Naive B cell (primary cell): ENCODE measurements around the gene TRIM17. TPM values are rescaled to one million over a fixed set of nuclear protein-coding genes. Genes with fewer than 3 reads are reported as not detected.
"Not testable (repeated sequence)": the region's sequence is repeated elsewhere in the genome, so short reads cannot be mapped to it uniquely, and the experiment has no call there.

Source experiments
- ATAC-seq, 2 donors: fragments of 150-1000 bp; cut with Tn5 transposase; 2 replicates each; pipeline ENCODE4 v1.10.0; 2021; ENCODE audit warnings: low read depth in 2 of 2, mild to moderate bottlenecking in 2 of 2, moderate library complexity in 2 of 2
- DNase-seq: peaks from one replicate; pipeline ENCODE4 v3.0.0; 2022
- H3K27ac Mint-ChIP-seq, 6 donors: one replicate each; pipeline ENCODE4 v1.8.0; 2020 to 2022; ENCODE audit warnings: mild to moderate bottlenecking in 6 of 6, mixed read lengths in 6 of 6, moderate library complexity in 5 of 6, inconsistent platforms in 2 of 6
- H3K27me3 Mint-ChIP-seq, 3 donors: one replicate each; pipeline ENCODE4 v1.8.0; 2021 to 2022; ENCODE audit warnings: mixed read lengths in 3 of 3, mild to moderate bottlenecking in 1 of 3
- H3K36me3 Mint-ChIP-seq, 2 donors: one replicate each; pipeline ENCODE4 v1.8.0; 2020 to 2022; ENCODE audit warnings: mixed read lengths in 2 of 2, inconsistent platforms in 1 of 2, mild to moderate bottlenecking in 1 of 2
- H3K4me1 Mint-ChIP-seq, 3 donors: one replicate each; pipeline ENCODE4 v1.8.0; 2020 to 2022; ENCODE audit warnings: mixed read lengths in 3 of 3, inconsistent platforms in 1 of 3, mild to moderate bottlenecking in 1 of 3, moderate library complexity in 1 of 3
- H3K4me3 Mint-ChIP-seq, 8 donors: one replicate each; pipeline ENCODE4 v1.8.0; 2020 to 2022; ENCODE audit warnings: mild to moderate bottlenecking in 8 of 8, mixed read lengths in 8 of 8, moderate library complexity in 8 of 8, inconsistent platforms in 2 of 8
- H3K9me3 Mint-ChIP-seq, 7 donors: one replicate each; pipeline ENCODE4 v1.8.0; 2020 to 2022; ENCODE audit warnings: mixed read lengths in 7 of 7, mild to moderate bottlenecking in 5 of 7, inconsistent platforms in 2 of 7, moderate library complexity in 1 of 7
- polyA plus RNA-seq, 6 donors: library from polyadenylated mRNA; unstranded; fragments of 300-500 nt; fragmentation: Illumina TruSeq; gene quantifications; one replicate each; pipeline ENCODE4 v1.2.3, GENCODE V29; 2021; ENCODE audit warnings: low read depth in 6 of 6

Gene TRIM17
- polyA plus RNA-seq, 6 donors from 2014 or later: 0.24 to 0.27 (median 0.26) TPM; not detected in 2

GRCh38 chr1:228443395-228443794 lies 26.7 kb upstream of the TRIM17 start:
- Mint-ChIP-seq H3K4me3 (no peak overlapping the region), H3K4me1 (peaks cover 15 to 19% (median 15%) of the 10 kb centered on the region in 3 donors)

GRCh38 chr1:228440761-228441500 lies 24.3 kb upstream of the TRIM17 start:
- H3K27ac Mint-ChIP-seq: no peak overlapping the region
- peaks cover 0 to 5% of the 10 kb centered on the region in 2 donors for H3K36me3 Mint-ChIP-seq
- peaks cover 11 to 14% (median 11%) of the 10 kb centered on the region in 3 donors for H3K4me1 Mint-ChIP-seq
- peaks cover 65 to 88% (median 84%) of the 10 kb centered on the region in 3 donors for H3K27me3 Mint-ChIP-seq
- peak overlapping the region in 1 of 8 donors; percentile 25 for H3K4me3 Mint-ChIP-seq
- peaks cover 0 to 6% (median 2%) of the 10 kb centered on the region in 7 donors for H3K9me3 Mint-ChIP-seq
- ATAC-seq (no peak), DNase-seq (no peak)

More at GRCh38 chr1:228443395-228443794, 26.7 kb upstream of the TRIM17 start:
- Mint-ChIP-seq H3K9me3 (peaks cover 0 to 6% (median 2%) of the 10 kb centered on the region in 7 donors), H3K36me3 (peaks cover 0 to 5% of the 10 kb centered on the region in 2 donors), H3K27me3 (peaks cover 76 to 99% (median 94%) of the 10 kb centered on the region in 3 donors), H3K27ac (no peak overlapping the region)
- no peak for ATAC-seq
- DNase-seq: no peak

- H3K27me3 Mint-ChIP-seq: peaks cover 57 to 77% (median 66%) of the 10 kb centered on the region in 3 donors
- no peak for DNase-seq
- no peak overlapping the region for H3K27ac Mint-ChIP-seq
- no peak overlapping the region for H3K4me3 Mint-ChIP-seq
- ATAC-seq: no peak
- peaks cover 0 to 2% (median 0%) of the 10 kb centered on the region in 7 donors for H3K9me3 Mint-ChIP-seq
- no peaks in the 10 kb centered on the region for H3K36me3 Mint-ChIP-seq
- H3K4me1 Mint-ChIP-seq: peaks cover 0 to 4% (median 0%) of the 10 kb centered on the region in 3 donors
Measured at GRCh38 chr1:228438266-228438665, 21.6 kb upstream of the TRIM17 start.

DNA sequence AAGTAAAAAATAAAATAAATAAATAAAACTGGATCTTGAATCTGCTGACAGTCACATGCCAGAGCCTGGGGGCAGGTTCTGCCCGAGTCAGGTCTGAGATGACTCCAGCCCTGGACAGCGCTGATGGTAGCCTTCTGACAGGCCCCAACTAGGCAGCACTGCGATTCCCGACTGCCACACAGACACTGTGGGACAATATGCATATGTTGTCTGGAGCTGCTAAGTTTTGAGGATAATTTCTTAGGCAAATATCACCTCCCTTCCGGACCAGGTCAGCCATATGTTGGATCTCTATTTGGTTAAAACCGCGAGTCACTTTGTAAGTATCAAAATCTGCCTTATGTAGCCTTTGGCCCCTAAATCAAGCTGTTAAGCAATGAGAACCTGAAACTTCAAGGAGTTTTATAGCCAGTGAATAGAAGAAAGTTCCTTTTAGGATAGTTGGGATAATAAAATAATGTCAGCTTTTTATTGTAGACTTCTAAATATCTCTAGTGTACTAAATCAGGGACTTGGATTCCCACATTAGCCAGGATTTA lies 20.8 kb upstream of the TRIM17 start:
- H3K36me3 Mint-ChIP-seq: no peaks in the 10 kb centered on the region
- no peak overlapping the region for H3K4me3 Mint-ChIP-seq
- H3K9me3 Mint-ChIP-seq: peaks cover 0 to 2% (median 0%) of the 10 kb centered on the region in 7 donors
- no peak for ATAC-seq
- peaks cover 56 to 77% (median 66%) of the 10 kb centered on the region in 3 donors for H3K27me3 Mint-ChIP-seq
- H3K27ac Mint-ChIP-seq: no peak overlapping the region
- DNase-seq: no peak
- H3K4me1 Mint-ChIP-seq: peaks cover 0 to 4% (median 0%) of the 10 kb centered on the region in 3 donors

- DNase-seq: no peak
- Mint-ChIP-seq H3K27ac (no peak overlapping the region), H3K36me3 (no peaks in the 10 kb centered on the region), H3K4me3 (no peak overlapping the region), H3K9me3 (no peaks in the 10 kb centered on the region), H3K4me1 (peaks cover 0 to 4% (median 0%) of the 10 kb centered on the region in 3 donors), H3K27me3 (peaks cover 46 to 65% (median 58%) of the 10 kb centered on the region in 3 donors)
- no peak for ATAC-seq
Measured at GRCh38 chr1:228434689-228435088, 18.0 kb upstream of the TRIM17 start.

- not testable (repeated sequence) for ATAC-seq, H3K9me3 Mint-ChIP-seq, H3K4me1 Mint-ChIP-seq, H3K27ac Mint-ChIP-seq, H3K36me3 Mint-ChIP-seq, DNase-seq, H3K4me3 Mint-ChIP-seq
- peaks cover 48 to 64% (median 58%) of the 10 kb centered on the region in 3 donors for H3K27me3 Mint-ChIP-seq
Measured at GRCh38 chr1:228433337-228434053, 16.8 kb upstream of the TRIM17 start.

DNA sequence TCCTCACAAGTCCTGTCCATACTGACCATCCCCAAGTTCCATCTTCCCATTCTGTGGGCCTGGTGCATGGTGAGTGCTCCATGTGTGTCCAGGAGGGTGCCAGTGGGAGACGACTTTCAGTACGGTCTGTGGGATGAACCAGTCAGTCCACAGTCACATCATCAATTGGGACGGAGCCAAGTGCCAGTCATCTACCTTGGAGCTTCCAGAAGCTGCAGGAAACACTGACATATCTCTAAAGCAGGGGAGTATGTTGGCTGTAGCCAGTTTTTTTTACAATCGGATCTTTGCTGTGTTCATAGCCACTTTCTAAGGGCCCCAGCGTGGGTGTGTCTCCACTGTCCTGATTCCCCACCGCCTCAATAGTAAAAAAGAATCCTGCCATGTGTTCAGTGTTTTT lies 13.6 kb upstream of the TRIM17 start:
- Mint-ChIP-seq H3K4me3 (no peak overlapping the region), H3K9me3 (no peaks in the 10 kb centered on the region), H3K27me3 (peaks cover 50 to 62% (median 56%) of the 10 kb centered on the region in 3 donors), H3K27ac (no peak overlapping the region), H3K36me3 (no peaks in the 10 kb centered on the region), H3K4me1 (no peaks in the 10 kb centered on the region)
- DNase-seq (no peak), ATAC-seq (no peak)

DNA sequence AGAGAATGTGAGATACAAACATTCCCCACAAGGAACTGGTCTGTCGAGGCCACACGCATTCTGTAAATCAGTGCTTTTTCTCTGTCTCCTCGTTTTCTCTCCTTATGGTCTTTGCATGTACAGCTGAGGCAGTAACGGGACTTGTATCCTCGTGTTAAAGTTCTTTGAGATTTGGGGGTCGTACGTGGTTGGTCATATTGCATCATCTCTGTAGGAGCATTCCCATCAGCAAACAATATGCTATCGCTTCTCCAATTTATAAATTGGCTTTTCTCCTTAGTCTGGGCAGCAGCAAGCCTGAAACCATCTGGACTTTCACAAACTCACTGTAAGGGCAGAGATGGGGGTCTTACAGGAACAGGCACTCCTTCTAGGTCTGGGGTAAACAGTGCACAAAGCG lies 13.0 kb upstream of the TRIM17 start:
- ATAC-seq (no peak), DNase-seq (no peak)
- Mint-ChIP-seq H3K9me3 (no peaks in the 10 kb centered on the region), H3K27me3 (peaks cover 45 to 56% (median 52%) of the 10 kb centered on the region in 3 donors), H3K36me3 (no peaks in the 10 kb centered on the region), H3K4me3 (no peak overlapping the region), H3K27ac (no peak overlapping the region), H3K4me1 (no peaks in the 10 kb centered on the region)

DNA sequence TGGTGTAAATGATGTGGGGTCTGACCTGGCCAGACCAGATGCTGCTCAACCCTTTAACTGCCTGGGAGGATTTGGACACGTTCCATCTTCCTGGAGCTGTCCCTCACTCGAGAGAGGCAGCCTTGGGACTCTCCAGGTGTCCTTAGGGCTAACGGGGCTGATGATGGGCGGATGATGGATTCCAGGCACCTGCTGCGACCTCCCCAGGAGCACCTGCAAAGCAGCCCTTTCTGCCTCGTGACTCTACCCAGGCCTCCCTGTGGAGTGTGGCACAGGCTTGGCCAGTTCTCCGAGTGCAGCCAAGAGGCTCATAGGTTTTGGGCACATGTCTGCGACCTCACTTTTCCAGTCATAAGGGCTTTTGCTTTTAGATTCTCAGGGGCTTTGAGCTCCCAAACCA lies 12.3 kb upstream of the TRIM17 start:
- peak overlapping the region in 1 of 8 donors; percentile 55 for H3K4me3 Mint-ChIP-seq
- no peaks in the 10 kb centered on the region for H3K36me3 Mint-ChIP-seq
- H3K4me1 Mint-ChIP-seq: no peaks in the 10 kb centered on the region

DNA sequence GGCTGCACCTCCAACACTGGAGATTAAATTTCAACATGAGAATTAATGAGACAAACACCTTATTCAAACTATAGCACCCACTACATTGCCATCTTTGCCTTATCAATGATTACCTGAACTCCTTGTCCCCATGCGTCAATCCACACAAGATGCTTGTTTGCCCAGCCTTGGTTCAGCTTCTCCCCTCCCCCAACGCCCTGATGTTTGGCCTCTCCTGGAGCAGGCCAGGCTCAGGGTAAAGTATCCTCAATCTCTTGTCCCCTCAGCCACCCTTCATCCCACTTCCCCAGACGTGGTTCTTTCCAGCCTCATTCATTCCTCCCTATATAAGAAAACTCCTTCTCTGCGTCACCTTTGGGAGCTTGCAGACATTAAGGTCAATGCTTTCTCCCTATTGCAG lies 11.8 kb upstream of the TRIM17 start:
- Mint-ChIP-seq H3K27me3 (peaks cover 43 to 50% (median 48%) of the 10 kb centered on the region in 3 donors), H3K27ac (peak overlapping the region in 1 of 6 donors; percentile 40), H3K36me3 (no peaks in the 10 kb centered on the region), H3K4me3 (no peak overlapping the region), H3K4me1 (no peaks in the 10 kb centered on the region), H3K9me3 (no peaks in the 10 kb centered on the region)
- ATAC-seq (no peak), DNase-seq (no peak)

More for the DNA sequence above, 12.3 kb upstream of the TRIM17 start:
- ATAC-seq: no peak
- no peaks in the 10 kb centered on the region for H3K9me3 Mint-ChIP-seq
- H3K27ac Mint-ChIP-seq: no peak overlapping the region
- DNase-seq: no peak
- peaks cover 43 to 54% (median 50%) of the 10 kb centered on the region in 3 donors for H3K27me3 Mint-ChIP-seq

DNA sequence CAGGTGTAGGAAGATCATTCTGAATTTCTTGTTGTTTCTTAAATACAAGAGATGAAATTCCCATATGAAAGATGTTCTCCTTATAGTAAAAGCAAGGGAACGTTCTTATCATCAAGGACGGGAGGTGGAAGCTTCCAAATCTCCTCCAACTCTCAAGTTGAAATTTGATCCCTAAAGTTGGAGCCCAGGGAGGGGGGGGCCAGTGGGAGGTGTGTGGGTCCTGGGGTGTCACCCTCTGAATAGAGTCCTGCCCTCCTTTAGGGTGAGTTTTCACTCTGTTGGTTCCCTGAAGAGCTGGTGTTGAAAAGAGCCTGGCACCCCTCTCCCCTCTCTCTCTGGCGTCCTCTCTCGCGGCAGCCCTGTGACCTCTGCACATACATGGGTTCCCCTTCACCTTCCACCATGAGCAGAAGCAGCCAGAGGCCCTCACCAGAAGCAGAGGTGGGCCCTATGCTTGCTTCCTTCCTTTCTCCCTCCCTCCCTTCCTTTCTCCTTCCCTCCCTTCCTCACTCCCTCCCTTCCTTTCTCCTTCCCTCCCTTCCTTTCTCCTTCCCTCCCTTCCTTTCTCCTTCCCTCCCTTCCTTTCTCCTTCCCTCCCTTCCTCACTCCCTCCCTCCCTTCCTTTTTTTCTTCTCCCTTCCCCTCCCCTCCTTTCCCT lies 10.0 kb upstream of the TRIM17 start:
- ATAC-seq (no peak), DNase-seq (no peak)
- H3K36me3 Mint-ChIP-seq: no peaks in the 10 kb centered on the region
- peaks cover 0 to 1% (median 0%) of the 10 kb centered on the region in 7 donors for H3K9me3 Mint-ChIP-seq
- H3K27me3 Mint-ChIP-seq: peaks cover 46 to 54% (median 48%) of the 10 kb centered on the region in 3 donors
- H3K4me3 Mint-ChIP-seq: no peak overlapping the region
- H3K27ac Mint-ChIP-seq: no peak overlapping the region
- no peaks in the 10 kb centered on the region for H3K4me1 Mint-ChIP-seq

- Mint-ChIP-seq H3K9me3 (peaks cover 0 to 1% (median 0%) of the 10 kb centered on the region in 7 donors), H3K4me1 (no peaks in the 10 kb centered on the region), H3K4me3 (no peak overlapping the region), H3K36me3 (no peaks in the 10 kb centered on the region), H3K27ac (no peak overlapping the region), H3K27me3 (peaks cover 43 to 57% (median 54%) of the 10 kb centered on the region in 3 donors)
- no peak for DNase-seq
- ATAC-seq: no peak
Measured at GRCh38 chr1:228424685-228425660, 8.3 kb upstream of the TRIM17 start.
